ENCODE results near the gene RPL9.
"Not testable (repeated sequence)": the region's sequence is repeated elsewhere in the genome, so short reads cannot be mapped to it uniquely, and the experiment has no call there.

RPL9 gene

GRCh38 chr4:39435659-39436563 lies 22.8 kb downstream of the RPL9 start:
- peak; percentile 40 for TF ChIP-seq CTCF (IDR thresholded peaks at IDR 0.05; ENCODE audit: insufficient read depth, missing control alignments)
- FAIRE-seq (no peak), DNase-seq (ENCODE audit: insufficient read length, low spot score) (no peak)

- no peak for TF ChIP-seq CTCF (IDR thresholded peaks at IDR 0.05; ENCODE audit: insufficient read depth, missing control alignments)
- FAIRE-seq, result no peak
- no peak for DNase-seq (ENCODE audit: insufficient read length, low spot score)
Measured at GRCh38 chr4:39433878-39434492, 24.7 kb downstream of the RPL9 start.

- no peak for DNase-seq (ENCODE audit: insufficient read length, low spot score)
- no peak for FAIRE-seq
- no peak for TF ChIP-seq CTCF (IDR thresholded peaks at IDR 0.05; ENCODE audit: insufficient read depth, missing control alignments)
Measured at GRCh38 chr4:39429476-39430334, 29.0 kb downstream of the RPL9 start.

- TF ChIP-seq CTCF (IDR thresholded peaks at IDR 0.05; ENCODE audit: insufficient read depth, missing control alignments), result no peak
- FAIRE-seq (no peak), DNase-seq (ENCODE audit: insufficient read length, low spot score) (no peak)
Measured at GRCh38 chr4:39427520-39428114, 31.1 kb downstream of the RPL9 start.

GRCh38 chr4:39426728-39427127 lies 32.0 kb downstream of the RPL9 start:
- DNase-seq (ENCODE audit: insufficient read length, low spot score) (no peak), FAIRE-seq (no peak)
- TF ChIP-seq CTCF (IDR thresholded peaks at IDR 0.05; ENCODE audit: insufficient read depth, missing control alignments), result no peak

GRCh38 chr4:39425297-39425696 lies 33.4 kb downstream of the RPL9 start:
- DNase-seq (ENCODE audit: insufficient read length, low spot score); FAIRE-seq: not testable (repeated sequence)

- TF ChIP-seq CTCF (IDR thresholded peaks at IDR 0.05; ENCODE audit: insufficient read depth, missing control alignments), result no peak
- FAIRE-seq (no peak), DNase-seq (ENCODE audit: insufficient read length, low spot score) (no peak)
Measured at GRCh38 chr4:39422247-39422646, 36.5 kb downstream of the RPL9 start.
